HepG2 (cell line): ENCODE measurements around the gene FAM117B. TPM values are rescaled to one million over a fixed set of nuclear protein-coding genes. Genes with fewer than 3 reads are reported as not detected.

ENCODE experiments used
- ATAC-seq: fragments of 200-7000 bp; cut with Tn5 transposase; 3 replicates; pipeline ENCODE4 v1.9.1; 2020; ENCODE audit warnings: mild to moderate bottlenecking, moderate library complexity
- BruUV-seq: library from RNA; stranded (reverse); fragments of 400-500 nt; replicated peaks from 2 replicates; lab custom pipeline; 2021; lab: Mats Ljungman, UMichigan
- CTCF ChIA-PET: fragments of 300-600 bp; formaldehyde crosslinking; extraction: SDS; loops from one replicate; lab custom pipeline; 2021; ENCODE audit warnings: low total read pairs, inconsistent platforms, low intra/inter-chr PET ratio; lab: Yijun Ruan, JAX
- POLR2A ChIA-PET: fragments of 350-600 bp; sonication (Branson Sonifier 250); formaldehyde crosslinking; loops from one replicate; lab custom pipeline; 2020; ENCODE audit warnings: antibody characterized with exemption, inconsistent platforms; lab: Yijun Ruan, JAX
- DNase-seq: peaks from one replicate; pipeline ENCODE4 v3.0.0-alpha.2; 2015; ENCODE audit warnings: low spot score
- FAIRE-seq: peaks from 3 replicates; lab custom pipeline; 2011; peaks lifted over from hg19 to GRCh38; lab: Jason Lieb, UNC
- H2AFZ ChIP-seq: one replicate; pipeline ENCODE4 v1.6.1; 2011; ENCODE audit warnings: low read length, inconsistent platforms
- H3K27ac ChIP-seq: fragments of 300-600 bp; 3 replicates; pipeline ENCODE4 v1.8.0; 2011; ENCODE audit warnings: mixed run types, mild to moderate bottlenecking, mixed read lengths, low read length, inconsistent platforms; ENCODE audit not compliant: insufficient read depth; ENCODE audit errors: extremely low read length
- H3K27me3 ChIP-seq, 2 experiments: fragments of 200-600 bp in 1 of 2; 2 replicates in 1 of 2; 3 replicates in 1 of 2; pipeline versions ENCODE4 v1.6.0 to v1.8.0; 2011; ENCODE audit warnings: low read length in 2 of 2, mild to moderate bottlenecking in 2 of 2, moderate library complexity in 2 of 2, inconsistent platforms in 1 of 2; ENCODE audit not compliant: insufficient read depth in 2 of 2, control insufficient read depth in 1 of 2
- H3K36me3 ChIP-seq, 2 experiments: fragments of 200-600 bp in 1 of 2; replicated peaks in 1 of 2; 2 replicates in 1 of 2; 3 replicates in 1 of 2; pipeline versions ENCODE4 v1.5.1 to v1.8.0; 2011; ENCODE audit warnings: low read length in 2 of 2, inconsistent platforms in 1 of 2; ENCODE audit not compliant: insufficient read depth in 2 of 2, control insufficient read depth in 1 of 2
- H3K4me1 ChIP-seq: 2 replicates; pipeline ENCODE4 v1.5.1; 2012; ENCODE audit warnings: low read length, inconsistent platforms; ENCODE audit not compliant: insufficient read depth
- H3K4me2 ChIP-seq: 2 replicates; pipeline ENCODE4 v1.6.0; 2011; ENCODE audit warnings: low read depth, low read length, inconsistent platforms
- H3K4me3 ChIP-seq, 3 experiments: fragments of 200-600 bp in 1 of 3; sonication (generic), shearing (Covaris generic) in 1 of 3; replicated peaks in 1 of 3; 2 replicates each; pipeline ENCODE4 v1.5.1; 2011 to 2016; ENCODE audit warnings: low read length in 3 of 3, inconsistent platforms in 2 of 3, low read depth in 2 of 3, mild to moderate bottlenecking in 2 of 3, control low read depth in 1 of 3, mixed read lengths in 1 of 3; ENCODE audit not compliant: insufficient read depth in 1 of 3
- H3K79me2 ChIP-seq: one replicate; pipeline ENCODE4 v1.6.1; 2011; ENCODE audit warnings: low read length, inconsistent platforms; ENCODE audit not compliant: insufficient read depth
- H3K9ac ChIP-seq: 2 replicates; pipeline ENCODE4 v1.6.0; 2011; ENCODE audit warnings: mild to moderate bottlenecking, low read depth, low read length, inconsistent platforms; ENCODE audit not compliant: insufficient read depth
- H3K9me3 ChIP-seq: 2 replicates; pipeline ENCODE4 v1.5.1; 2012; ENCODE audit warnings: mild to moderate bottlenecking, low read length
- H4K20me1 ChIP-seq: 2 replicates; pipeline ENCODE4 v1.6.0; 2011; ENCODE audit warnings: inconsistent platforms, mild to moderate bottlenecking, low read length, moderate library complexity; ENCODE audit not compliant: insufficient read depth
- ETV5 ChIP-seq: IDR thresholded peaks from 2 replicates; pipeline ENCODE4 v1.6.1; 2018; ENCODE audit warnings: missing biosample characterization, missing genetic modification reagents, inconsistent platforms, borderline replicate concordance
- HDAC2 ChIP-seq: sonication (generic); formaldehyde crosslinking; IDR thresholded peaks from 2 replicates; pipeline ENCODE4 v1.4.0; 2020; ENCODE audit warnings: missing genetic modification reagents
- PITX1 ChIP-seq: sonication (generic); formaldehyde crosslinking; IDR thresholded peaks from 2 replicates; pipeline ENCODE4 v1.5.1; 2020; ENCODE audit warnings: mild to moderate bottlenecking, missing genetic modification reagents
- PREB ChIP-seq: sonication (generic); formaldehyde crosslinking; IDR thresholded peaks from 2 replicates; pipeline ENCODE4 v1.4.0; 2020; ENCODE audit warnings: missing genetic modification reagents
- SKI ChIP-seq: fragments of 450-650 bp; IDR thresholded peaks from one replicate; pipeline ENCODE4 v1.6.1; 2018; ENCODE audit warnings: mild to moderate bottlenecking; ENCODE audit not compliant: partially characterized antibody
- SP2 ChIP-seq: sonication (generic); formaldehyde crosslinking; IDR thresholded peaks from 2 replicates; pipeline ENCODE4 v1.5.1; 2020; ENCODE audit warnings: mild to moderate bottlenecking, missing genetic modification reagents
- ZNF121 ChIP-seq: sonication (generic); formaldehyde crosslinking; IDR thresholded peaks from 2 replicates; pipeline ENCODE4 v1.5.0; 2020; ENCODE audit warnings: mild to moderate bottlenecking, missing genetic modification reagents
- ZNF629 ChIP-seq: sonication (generic); formaldehyde crosslinking; conservative IDR thresholded peaks from 2 replicates; pipeline ENCODE4 v1.5.0; 2020; ENCODE audit warnings: missing genetic modification reagents
- ZNF770 ChIP-seq: sonication (generic); formaldehyde crosslinking; IDR thresholded peaks from 2 replicates; pipeline ENCODE4 v1.5.0; 2020; ENCODE audit warnings: mild to moderate bottlenecking, missing genetic modification reagents
- WGBS: methylation state at CpG from one replicate; pipeline ENCODE4 v1.1.6; 2017; ENCODE audit warnings: low lambda C conversion rate; 5-methylcytosine and 5-hydroxymethylcytosine counted together
- in situ Hi-C: cut with HindIII; loops from 2 replicates; pipeline ENCODE4 v1.10.0; 2017; ENCODE audit warnings: low pct_unique_long_range_greater_than_20kb; ENCODE audit not compliant: extremely low pct_ligation_motif_present
- intact Hi-C: fragments of 100-400 bp; cut with micrococcal nuclease; formaldehyde crosslinking; loops from one replicate; pipeline ENCODE4 v1.10.0; 2022; ENCODE audit not compliant: unreplicated experiment
- polyA plus RNA-seq, 8 experiments: library from polyadenylated mRNA; depleted of rRNA in 3 of 8; stranded (reverse) in 7 of 8; unstranded in 1 of 8; fragments of >200 nt; fragmentation: Illumina TruSeq in 4 of 8; extraction: Trizol in 4 of 8; gene quantifications; 2 replicates each; pipeline versions ENCODE4 v1.2.1 to v1.2.3, GENCODE V29; 2011 to 2016; ENCODE audit warnings: low read depth in 4 of 8, missing spikeins in 1 of 8, mixed read lengths in 1 of 8; ENCODE audit not compliant: insufficient read depth in 1 of 8
- total RNA-seq, 5 experiments: library from RNA; depleted of rRNA; stranded (reverse); fragments of >200 nt; fragmentation: Illumina TruSeq; extraction: Trizol; gene quantifications; 2 replicates each; pipeline ENCODE4 v1.2.3, GENCODE V29; 2016; ENCODE audit warnings: low read depth in 1 of 5

FAM117B gene
- total and polyA plus RNA-seq, 2 of the 13 experiments (the other 11 are each of a cell fraction or from before 2014, with no cell fraction given): 5.8 to 11.0 TPM

- Histone ChIP-seq H3K4me3 (no peak overlapping the region), H2AFZ (no peak overlapping the region), H3K4me1 (peaks cover 19% of the 10 kb centered on the region; the same call in 1 of the 2 replicates), H3K27ac (no peak overlapping the region), H3K79me2 (peaks cover 83% of the 10 kb centered on the region), H3K27me3 (no peaks in the 10 kb centered on the region), H3K36me3 (no peaks in the 10 kb centered on the region), H3K9me3 (no peaks in the 10 kb centered on the region), H3K4me2 (no peak overlapping the region), H4K20me1 (peaks cover 20% of the 10 kb centered on the region), H3K9ac (no peak overlapping the region)
- BruUV-seq: no TSS peak
- CTCF ChIA-PET: no interaction called here
- WGBS: 86% methylated on average over 4 of the region's 4 CpGs
- intact Hi-C loops: no loop called here
- ATAC-seq (no peak), DNase-seq (no peak), FAIRE-seq (no peak)
- POLR2A ChIA-PET: no interaction called here
- TF ChIP-seq ZNF770 (CRISPR knock-in tag): 0 out of 2 replicates have a peak, but pooled peaks have one; percentile 57
- no peak for TF ChIP-seq SKI
- TF ChIP-seq ZNF121 (CRISPR knock-in tag): peak; percentile 74
- in situ Hi-C loops: no loop called here
These were observed 17.4 kb downstream of the FAM117B start for GRCh38 chr2:202652119-202652518.

- no peak overlapping the region for H3K4me3 ChIP-seq
- peaks cover 28% of the 10 kb centered on the region for H4K20me1 ChIP-seq
- peaks cover 24% of the 10 kb centered on the region; the same call in 1 of the 2 replicates for H3K4me1 ChIP-seq
- POLR2A ChIA-PET: no interaction called here
- ATAC-seq: no peak
- no peak for TF ChIP-seq ETV5 (CRISPR knock-in tag)
- TF ChIP-seq PITX1 (CRISPR knock-in tag): no peak
- no peak for TF ChIP-seq SP2 (CRISPR knock-in tag)
- no peak for TF ChIP-seq PREB (CRISPR knock-in tag)
- TF ChIP-seq ZNF629 (CRISPR knock-in tag): no peak
- TF ChIP-seq HDAC2 (CRISPR knock-in tag): no peak
- in situ Hi-C loops: no loop called here
- 97% methylated on average over 4 of the region's 4 CpGs for WGBS
- no peak overlapping the region for H3K27ac ChIP-seq
- no peaks in the 10 kb centered on the region for H3K36me3 ChIP-seq
- intact Hi-C loops: no loop called here
- no peak overlapping the region for H3K4me2 ChIP-seq
- no peak for FAIRE-seq
- CTCF ChIA-PET: no interaction called here
- H3K79me2 ChIP-seq: peaks cover 88% of the 10 kb centered on the region
- H3K27me3 ChIP-seq: no peaks in the 10 kb centered on the region
- H3K9me3 ChIP-seq: no peaks in the 10 kb centered on the region
- no TSS peak for BruUV-seq
- no peak overlapping the region for H3K9ac ChIP-seq
- no peak overlapping the region for H2AFZ ChIP-seq
- no peak for DNase-seq
These were observed 19.1 kb downstream of the FAM117B start for GRCh38 chr2:202653890-202654289.
